WI38 (cell line): ENCODE measurements around the gene PRELID2.
"Not testable (repeated sequence)": the region's sequence is repeated elsewhere in the genome, so short reads cannot be mapped to it uniquely, and the experiment has no call there.

Source experiments
- H3K4me3 ChIP-seq: 2 replicates; pipeline ENCODE4 v1.5.1; 2011; ENCODE audit warnings: low read depth, mild to moderate bottlenecking, control low read depth, low read length
- CTCF ChIP-seq: IDR thresholded peaks from 2 replicates; pipeline ENCODE4 v1.5.1; 2012; ENCODE audit warnings: low read depth, mild to moderate bottlenecking, control low read depth, low read length

PRELID2 gene

GRCh38 chr5:145834917-145835847 is at the start of gene PRELID2:
Gene PRELID2, minus strand, starts transcription at chr5:145835342. Its CDS starts 91 bp downstream, at chr5:145835251.
- H3K4me3 ChIP-seq = peak within 1 kb of the TSS; percentile 66
- TF ChIP-seq CTCF = no peak

GRCh38 chr5:145874765-145875164 is 39.6 kb upstream of the PRELID2 start:
- H3K4me3 ChIP-seq = no peak overlapping the region
- TF ChIP-seq CTCF = no peak

GRCh38 chr5:145872914-145873313 is 37.8 kb upstream of the PRELID2 start, which contains the start of gene GRXCR2:
Gene GRXCR2, minus strand, starts transcription at chr5:145873014. Its CDS starts 46 bp downstream, at chr5:145872968.
- TF ChIP-seq CTCF = no peak
- H3K4me3 ChIP-seq = no peak within 1 kb of the TSS

GRCh38 chr5:145872486-145872885 is 37.3 kb upstream of the PRELID2 start:
- no peak overlapping the region for H3K4me3 ChIP-seq
- TF ChIP-seq CTCF = no peak

GRCh38 chr5:145869753-145870152 is 34.6 kb upstream of the PRELID2 start:
- TF ChIP-seq CTCF = no peak
- H3K4me3 ChIP-seq = no peak overlapping the region

- no peak overlapping the region for H3K4me3 ChIP-seq
- TF ChIP-seq CTCF = no peak
These were observed 32.7 kb upstream of the PRELID2 start for GRCh38 chr5:145867806-145868205.

- H3K4me3 ChIP-seq = not testable (repeated sequence)
These were observed 29.3 kb upstream of the PRELID2 start for GRCh38 chr5:145864432-145864831.

GRCh38 chr5:145863003-145863402 is 27.9 kb upstream of the PRELID2 start:
- no peak overlapping the region for H3K4me3 ChIP-seq
- no peak for TF ChIP-seq CTCF
